ENCODE results near the gene FNBP1.

- TF ChIP-seq JUNB (IDR thresholded peaks at IDR 0.05; ENCODE audit: unreplicated experiment): no peak
- no peak for TF ChIP-seq CTCF (conservative IDR thresholded peaks at IDR 0.05; ENCODE audit: low read depth in 2 of 2)
- no peak for TF ChIP-seq EZH2phosphoT487 (IDR thresholded peaks at IDR 0.05; ENCODE audit: unreplicated experiment)
- TF ChIP-seq CREB1 (CRISPR knock-in tag; IDR thresholded peaks at IDR 0.05; ENCODE audit: low read depth): no peak
- TF ChIP-seq POLR2AphosphoS5 (IDR thresholded peaks at IDR 0.05; ENCODE audit: low read depth): no peak
- TF ChIP-seq, protein P1, sequence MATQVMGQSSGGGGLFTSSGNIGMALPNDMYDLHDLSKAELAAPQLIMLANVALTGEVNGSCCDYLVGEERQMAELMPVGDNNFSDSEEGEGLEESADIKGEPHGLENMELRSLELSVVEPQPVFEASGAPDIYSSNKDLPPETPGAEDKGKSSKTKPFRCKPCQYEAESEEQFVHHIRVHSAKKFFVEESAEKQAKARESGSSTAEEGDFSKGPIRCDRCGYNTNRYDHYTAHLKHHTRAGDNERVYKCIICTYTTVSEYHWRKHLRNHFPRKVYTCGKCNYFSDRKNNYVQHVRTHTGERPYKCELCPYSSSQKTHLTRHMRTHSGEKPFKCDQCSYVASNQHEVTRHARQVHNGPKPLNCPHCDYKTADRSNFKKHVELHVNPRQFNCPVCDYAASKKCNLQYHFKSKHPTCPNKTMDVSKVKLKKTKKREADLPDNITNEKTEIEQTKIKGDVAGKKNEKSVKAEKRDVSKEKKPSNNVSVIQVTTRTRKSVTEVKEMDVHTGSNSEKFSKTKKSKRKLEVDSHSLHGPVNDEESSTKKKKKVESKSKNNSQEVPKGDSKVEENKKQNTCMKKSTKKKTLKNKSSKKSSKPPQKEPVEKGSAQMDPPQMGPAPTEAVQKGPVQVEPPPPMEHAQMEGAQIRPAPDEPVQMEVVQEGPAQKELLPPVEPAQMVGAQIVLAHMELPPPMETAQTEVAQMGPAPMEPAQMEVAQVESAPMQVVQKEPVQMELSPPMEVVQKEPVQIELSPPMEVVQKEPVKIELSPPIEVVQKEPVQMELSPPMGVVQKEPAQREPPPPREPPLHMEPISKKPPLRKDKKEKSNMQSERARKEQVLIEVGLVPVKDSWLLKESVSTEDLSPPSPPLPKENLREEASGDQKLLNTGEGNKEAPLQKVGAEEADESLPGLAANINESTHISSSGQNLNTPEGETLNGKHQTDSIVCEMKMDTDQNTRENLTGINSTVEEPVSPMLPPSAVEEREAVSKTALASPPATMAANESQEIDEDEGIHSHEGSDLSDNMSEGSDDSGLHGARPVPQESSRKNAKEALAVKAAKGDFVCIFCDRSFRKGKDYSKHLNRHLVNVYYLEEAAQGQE (IDR thresholded peaks at IDR 0.05; ENCODE audit: unreplicated experiment): no peak
- no peak for TF ChIP-seq STAT1 (IDR thresholded peaks at IDR 0.05; ENCODE audit: unreplicated experiment)
These were observed 190.4 kb downstream of the FNBP1 start for GRCh38 chr9:129852579-129852978.
